IPS-NIHi7 (cell line): ENCODE data around the gene LOX.
A peak's percentile ranks its signal among the peaks of the same experiment; 100 is the strongest.

Source experiments
- DNase-seq: peaks from one replicate; pipeline ENCODE4 v3.0.0; 2012; ENCODE audit warnings: mixed read lengths; ENCODE audit errors: extremely low spot score

Gene LOX

GRCh38 chr5:122078116-122079110, at the start of gene LOX:
Gene LOX, minus strand, starts transcription at chr5:122078259. Its CDS starts 274 bp downstream, at chr5:122077985.
- DNase-seq = peak; percentile 52

GRCh38 chr5:122126756-122127321, 48.8 kb upstream of the LOX start:
- no peak for DNase-seq

- no peak for DNase-seq
These were observed 48.2 kb upstream of the LOX start for GRCh38 chr5:122126177-122126755.

GRCh38 chr5:122124766-122125165, 46.7 kb upstream of the LOX start:
- no peak for DNase-seq

- DNase-seq = no peak
These were observed 43.7 kb upstream of the LOX start for GRCh38 chr5:122121479-122122465.

- DNase-seq = no peak
These were observed 42.9 kb upstream of the LOX start for GRCh38 chr5:122120957-122121356.

- no peak for DNase-seq
These were observed 42.4 kb upstream of the LOX start for GRCh38 chr5:122120493-122120892.

GRCh38 chr5:122119205-122119604, 41.1 kb upstream of the LOX start:
- DNase-seq = no peak

GRCh38 chr5:122118356-122118948, 40.4 kb upstream of the LOX start:
- no peak for DNase-seq

GRCh38 chr5:122114501-122114900, 36.4 kb upstream of the LOX start:
- DNase-seq = no peak

- DNase-seq = no peak
These were observed 34.9 kb upstream of the LOX start for GRCh38 chr5:122112733-122113558.

GRCh38 chr5:122112063-122112462, 34.0 kb upstream of the LOX start:
- no peak for DNase-seq

- DNase-seq = no peak
These were observed 33.4 kb upstream of the LOX start for GRCh38 chr5:122111460-122111859.

- DNase-seq = no peak
These were observed 32.9 kb upstream of the LOX start for GRCh38 chr5:122110987-122111386.

GRCh38 chr5:122107016-122107415, 29.0 kb upstream of the LOX start:
- no peak for DNase-seq

- no peak for DNase-seq
These were observed 27.9 kb upstream of the LOX start for GRCh38 chr5:122105909-122106308.

- no peak for DNase-seq
These were observed 24.8 kb upstream of the LOX start for GRCh38 chr5:122102825-122103224.

- DNase-seq = no peak
These were observed 23.7 kb upstream of the LOX start for GRCh38 chr5:122101636-122102285.

GRCh38 chr5:122099060-122099790, 21.2 kb upstream of the LOX start:
- no peak for DNase-seq
